ENCODE measurements around the gene DCPS.
A peak's percentile ranks its signal among the peaks of the same experiment; 100 is the strongest.
"Not testable (repeated sequence)": the region's sequence is repeated elsewhere in the genome, so short reads cannot be mapped to it uniquely, and the experiment has no call there.

Gene DCPS

DNA sequence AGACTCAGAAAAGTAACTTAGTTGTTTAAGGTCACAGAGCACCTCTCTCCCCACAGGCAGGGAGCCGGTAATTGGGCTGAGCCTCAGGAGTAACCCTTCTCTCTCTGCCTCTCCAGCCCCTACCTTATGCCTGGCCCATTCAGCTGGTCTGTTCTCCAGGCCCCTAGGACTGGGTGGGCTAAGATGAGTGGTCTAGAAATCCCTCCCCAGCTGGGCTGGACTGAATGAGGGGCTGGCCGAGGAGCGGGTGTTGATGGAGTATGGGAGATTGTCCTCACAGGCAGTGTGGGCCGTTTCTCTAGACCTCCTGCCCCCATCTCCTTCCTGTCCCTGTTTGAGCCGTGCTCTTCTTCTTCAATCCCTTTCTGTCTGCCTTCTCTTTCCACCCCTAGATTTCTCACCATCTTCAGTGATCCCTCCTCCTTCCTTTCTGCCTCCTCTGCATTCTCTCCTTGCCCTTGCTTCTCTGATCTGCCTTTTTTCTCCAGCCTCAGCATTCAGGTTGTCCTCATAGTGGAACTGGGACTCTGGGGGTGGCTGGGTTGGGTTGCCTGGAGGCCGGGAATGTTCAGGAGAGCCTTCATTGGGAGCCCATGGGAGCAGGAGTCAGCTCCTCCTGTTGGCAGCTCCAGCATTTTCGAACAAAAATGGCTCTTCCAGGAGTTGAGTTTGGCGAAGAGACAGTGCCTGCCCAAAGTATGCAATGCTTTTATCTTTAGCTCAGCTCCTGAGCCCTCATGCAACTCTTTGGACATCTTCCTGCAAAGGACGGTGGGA is 59.2 kb downstream of the DCPS start:
- DNase-seq: no peak

GRCh38 chr11:126363706-126364248 is 59.9 kb downstream of the DCPS start:
- no peak for DNase-seq

DNA sequence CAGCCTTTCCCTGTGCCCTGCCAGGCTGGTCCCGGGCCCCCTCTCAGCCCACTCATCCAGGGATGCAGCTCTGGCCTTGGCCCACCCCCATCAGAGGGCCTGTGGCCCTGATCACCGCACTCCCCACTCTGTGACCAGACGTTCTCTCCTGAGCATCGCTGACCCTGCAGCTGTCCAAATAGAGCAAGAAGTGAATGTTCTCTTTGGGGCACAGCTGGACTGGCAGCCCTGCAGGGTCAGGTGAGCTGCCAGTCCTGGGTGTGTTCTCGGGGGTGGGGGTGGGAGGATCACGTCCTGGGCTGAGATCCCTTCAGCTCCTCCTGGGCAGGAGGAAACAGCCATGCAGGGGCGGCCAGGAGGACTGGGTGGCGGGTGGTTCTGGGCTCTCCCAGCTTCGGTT is 60.9 kb downstream of the DCPS start:
- DNase-seq: not testable (repeated sequence)

DNA sequence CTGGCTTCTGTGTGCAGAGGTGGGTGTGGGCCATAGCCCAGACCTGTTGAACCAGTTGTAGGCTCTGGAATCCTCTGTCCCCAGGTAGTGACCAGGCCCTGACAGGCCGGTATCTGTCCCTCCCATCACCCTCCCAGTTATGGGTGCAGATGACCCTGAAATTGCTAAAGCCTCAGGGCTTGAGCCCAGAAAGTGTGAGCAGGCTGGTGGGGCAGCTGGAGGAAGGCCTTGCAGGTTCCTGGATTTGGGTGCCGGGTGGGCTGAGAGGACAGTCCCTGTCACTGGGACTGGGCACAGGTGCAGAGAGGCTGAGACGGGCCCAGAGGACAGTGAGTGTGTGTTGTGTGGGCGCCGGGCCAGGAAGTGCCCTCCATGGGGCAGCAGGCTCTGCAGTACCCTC is 61.6 kb downstream of the DCPS start:
- not testable (repeated sequence) for DNase-seq

DNA sequence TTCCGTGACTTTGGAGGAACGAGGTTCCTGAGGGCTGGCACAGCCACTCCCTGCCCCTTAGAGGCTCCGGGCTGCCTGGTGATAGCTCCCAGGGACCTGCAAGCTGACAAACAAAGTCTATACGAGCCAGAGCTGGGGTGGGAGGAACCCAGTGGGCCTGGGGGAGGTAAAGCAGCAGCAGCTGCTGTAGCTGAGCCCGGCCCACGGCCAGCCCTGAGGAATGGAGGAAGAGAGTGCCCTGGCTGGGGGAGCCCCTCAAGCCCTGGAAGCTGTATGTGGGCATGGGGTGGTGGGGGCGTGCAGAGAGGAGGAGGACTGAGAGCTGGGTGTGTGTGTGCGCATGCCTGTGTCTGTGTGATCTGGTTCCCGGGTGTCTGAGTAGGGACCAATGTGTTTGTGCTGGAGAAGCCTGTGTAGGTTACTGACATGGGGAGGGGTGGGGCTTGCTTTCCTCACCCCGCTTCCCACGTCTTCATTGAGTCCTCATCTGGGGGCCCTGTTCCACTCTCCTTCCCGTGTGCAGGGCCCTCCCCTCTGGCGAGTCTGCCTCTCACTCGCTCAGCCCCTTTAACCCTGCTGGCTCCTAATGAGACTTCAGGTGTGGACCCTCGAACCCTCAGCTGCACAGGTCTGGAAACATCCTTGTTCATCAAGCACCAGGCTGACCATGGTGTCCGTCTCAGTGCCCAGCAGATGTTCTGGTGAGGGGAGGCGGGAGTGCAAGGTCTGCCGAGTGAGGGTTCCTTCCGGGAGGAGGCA is 62.4 kb downstream of the DCPS start:
- no peak for DNase-seq

DNA sequence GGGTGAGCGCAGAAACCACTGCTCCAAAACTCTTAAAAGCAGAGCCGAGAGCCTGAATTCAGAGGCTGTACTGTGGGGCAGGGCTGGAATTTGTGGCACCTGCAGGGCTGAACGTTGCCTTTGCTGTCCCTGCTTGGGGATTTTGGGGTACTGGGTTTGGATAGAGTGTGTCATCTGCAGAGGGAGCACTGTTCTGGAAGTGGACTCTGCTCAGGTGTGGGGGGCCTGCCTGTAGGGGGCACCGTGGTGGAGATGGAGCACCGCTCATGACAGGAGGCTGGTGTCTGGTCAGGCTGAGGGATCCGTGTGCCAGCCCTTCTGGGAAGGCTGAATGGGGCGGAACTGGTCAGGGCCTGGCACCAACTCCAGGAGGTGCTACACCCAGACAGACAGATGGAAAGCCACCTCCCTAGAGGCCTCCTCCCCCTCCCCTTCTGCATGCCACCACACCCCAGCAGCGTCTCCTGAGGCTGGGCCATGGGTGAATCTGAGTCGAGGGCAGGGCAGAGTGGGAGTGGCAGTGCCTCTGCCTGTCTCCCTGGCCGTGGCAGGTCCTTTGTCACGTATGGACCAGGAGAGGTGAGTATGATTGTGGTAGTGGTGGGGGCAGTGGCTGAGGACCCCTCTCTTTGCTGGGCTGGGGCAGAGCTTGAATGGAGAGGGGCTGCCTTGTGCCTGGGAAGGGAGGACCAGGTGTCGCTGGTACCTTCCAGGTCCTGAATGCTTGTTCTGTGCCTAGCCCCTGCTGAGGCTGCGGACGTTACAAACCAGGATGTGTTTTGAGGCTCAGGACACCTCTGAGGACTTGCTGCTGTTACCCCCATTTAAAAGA is 63.2 kb downstream of the DCPS start:
- not testable (repeated sequence) for DNase-seq

DNA sequence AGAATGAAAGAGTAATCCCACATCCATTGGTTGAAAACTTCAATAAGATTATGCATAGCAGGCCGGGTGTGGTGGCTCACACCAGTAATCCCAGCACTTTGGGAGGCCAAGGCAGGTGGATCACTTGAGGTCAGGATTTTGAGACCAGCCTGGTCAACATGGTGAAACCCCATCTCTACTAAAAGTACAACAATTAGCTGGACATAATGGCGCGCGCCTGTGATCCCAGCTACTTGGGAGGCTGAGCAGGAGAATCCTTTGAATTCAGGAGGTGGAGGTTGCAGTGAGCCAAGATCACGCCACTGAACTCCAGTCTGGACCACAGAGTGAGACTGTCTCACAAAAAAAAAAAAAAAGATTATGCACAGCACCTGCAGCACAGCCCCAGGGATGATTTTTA is 63.9 kb downstream of the DCPS start:
- DNase-seq: not testable (repeated sequence)

GRCh38 chr11:126368336-126369119 is 64.7 kb downstream of the DCPS start:
- DNase-seq: not testable (repeated sequence)

GRCh38 chr11:126370016-126370415 is 66.2 kb downstream of the DCPS start:
- no peak for DNase-seq

GRCh38 chr11:126371595-126371994 is 67.7 kb downstream of the DCPS start:
- no peak for DNase-seq

GRCh38 chr11:126373389-126374066 is 69.7 kb downstream of the DCPS start:
- DNase-seq: peak; percentile 86

GRCh38 chr11:126374562-126375300 is 70.9 kb downstream of the DCPS start:
- not testable (repeated sequence) for DNase-seq

GRCh38 chr11:126375726-126376125 is 71.9 kb downstream of the DCPS start:
- no peak for DNase-seq

DNA sequence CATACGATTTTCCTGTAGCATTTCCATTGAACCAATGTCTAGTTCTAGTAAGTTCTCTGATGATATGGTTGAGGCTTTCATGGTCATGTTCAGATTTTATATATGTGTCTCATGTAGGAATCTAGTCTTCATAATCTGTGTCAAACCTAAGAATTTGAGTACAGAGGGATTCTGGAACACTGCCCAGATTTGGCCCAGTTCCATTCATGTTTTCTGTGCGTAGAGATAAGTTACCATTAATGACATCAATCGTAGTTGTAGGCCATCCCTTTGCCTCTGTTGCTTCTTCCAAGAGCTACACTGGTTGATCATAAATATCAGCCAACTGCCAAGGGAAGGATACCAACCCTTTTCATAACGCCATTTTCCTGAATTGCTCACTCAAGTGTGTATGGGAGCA is 74.9 kb downstream of the DCPS start:
- DNase-seq: peak; percentile 33

GRCh38 chr11:126380909-126381308 is 77.0 kb downstream of the DCPS start:
- no peak for DNase-seq

- DNase-seq: not testable (repeated sequence)
Observed at GRCh38 chr11:126381960-126382359, 78.1 kb downstream of the DCPS start.

GRCh38 chr11:126382641-126383040 is 78.8 kb downstream of the DCPS start:
- DNase-seq: not testable (repeated sequence)

DNA sequence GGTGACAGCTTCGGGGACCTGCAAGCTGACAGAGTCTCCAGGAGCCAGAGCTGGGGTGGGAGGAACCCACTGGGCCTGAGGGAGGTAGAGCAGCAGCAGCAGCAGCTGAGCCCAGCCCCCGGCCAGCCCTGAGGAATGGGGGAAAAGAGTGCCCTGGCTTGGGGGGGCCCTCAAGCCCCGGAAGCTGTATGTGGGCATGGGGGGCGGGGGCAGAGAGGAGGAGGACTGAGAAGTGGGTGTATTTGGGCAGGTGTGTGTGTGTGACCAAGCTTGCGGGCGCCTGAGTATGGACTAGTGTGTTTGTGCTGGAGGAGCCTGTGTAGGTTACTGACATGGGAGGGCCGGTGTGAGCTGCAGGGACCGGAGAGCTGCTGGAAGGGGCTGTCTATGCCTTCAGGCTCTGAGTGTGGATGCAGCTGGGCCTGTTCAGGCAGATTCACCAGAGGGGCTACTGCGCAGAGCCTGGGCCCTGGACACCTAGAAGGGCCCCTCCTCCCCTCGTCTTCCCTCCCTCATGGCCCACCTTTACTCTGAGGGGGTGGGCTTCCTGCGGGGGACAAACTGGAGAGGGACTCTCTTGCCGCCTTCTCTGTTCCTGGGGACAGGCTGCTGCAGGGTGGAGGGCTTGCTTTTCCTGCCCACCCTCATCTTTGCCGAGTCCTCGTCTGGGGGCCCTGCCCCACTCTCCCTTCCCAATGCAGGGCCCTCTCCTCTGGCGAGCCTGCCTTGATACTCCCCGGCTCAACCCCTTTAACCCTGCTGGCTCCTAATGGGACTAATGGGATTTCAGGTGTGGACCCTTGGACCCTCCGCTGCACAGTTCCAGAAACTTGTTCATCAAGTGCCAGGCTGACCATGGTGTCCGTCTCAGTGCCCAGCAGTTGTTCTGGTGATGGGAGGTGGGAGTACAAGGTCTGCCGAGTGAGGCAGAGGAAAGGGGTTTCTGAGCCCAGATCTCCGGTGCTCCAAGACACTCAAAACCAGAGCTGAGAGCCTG is 79.8 kb downstream of the DCPS start:
- DNase-seq: no peak

GRCh38 chr11:126384449-126385070 is 80.7 kb downstream of the DCPS start:
- DNase-seq: no peak
